ENCODE results near the gene RPL35A.
"Not testable (repeated sequence)": the region's sequence is repeated elsewhere in the genome, so short reads cannot be mapped to it uniquely, and the experiment has no call there.

Gene RPL35A

GRCh38 chr3:197967337-197967989 is 17.5 kb downstream of the RPL35A start:
- H3K36me3 ChIP-seq (ENCODE audit: insufficient read depth, low read length); H3K4me1 ChIP-seq (ENCODE audit: insufficient read depth, low read length); H3K4me3 ChIP-seq (ENCODE audit: low read depth in 1 of 2, low read length in 2 of 2); H3K27me3 ChIP-seq (ENCODE audit: control insufficient read depth in 1 of 2, insufficient read depth in 2 of 2, low read length in 2 of 2); H3K9me3 ChIP-seq (ENCODE audit: low read length); H3K27ac ChIP-seq (ENCODE audit: low read depth, low read length); H3K9ac ChIP-seq (ENCODE audit: low read length): not testable (repeated sequence)

- H3K4me3 ChIP-seq (ENCODE audit: low read depth in 1 of 2, low read length in 2 of 2), result no peak overlapping the region
- H3K9me3 ChIP-seq (ENCODE audit: low read length), result no peaks in the 10 kb centered on the region
- H3K27ac ChIP-seq (ENCODE audit: low read depth, low read length), result no peak overlapping the region
- H3K9ac ChIP-seq (ENCODE audit: low read length), result no peak overlapping the region
- H3K27me3 ChIP-seq (ENCODE audit: control insufficient read depth in 1 of 2, insufficient read depth in 2 of 2, low read length in 2 of 2), result no peaks in the 10 kb centered on the region
- no peaks in the 10 kb centered on the region for H3K36me3 ChIP-seq (ENCODE audit: insufficient read depth, low read length)
- H3K4me1 ChIP-seq (ENCODE audit: insufficient read depth, low read length), result no peaks in the 10 kb centered on the region
Measured at GRCh38 chr3:197970588-197970987, 20.6 kb downstream of the RPL35A start.

GRCh38 chr3:197974016-197974415 is 24.0 kb downstream of the RPL35A start:
- Histone ChIP-seq H3K27ac (ENCODE audit: low read depth, low read length) (no peak overlapping the region), H3K9ac (ENCODE audit: low read length) (no peak overlapping the region), H3K9me3 (ENCODE audit: low read length) (no peaks in the 10 kb centered on the region), H3K4me1 (ENCODE audit: insufficient read depth, low read length) (no peaks in the 10 kb centered on the region), H3K36me3 (ENCODE audit: insufficient read depth, low read length) (no peaks in the 10 kb centered on the region), H3K4me3 (ENCODE audit: low read depth in 1 of 2, low read length in 2 of 2) (no peak overlapping the region), H3K27me3 (ENCODE audit: control insufficient read depth in 1 of 2, insufficient read depth in 2 of 2, low read length in 2 of 2) (no peaks in the 10 kb centered on the region)

- Histone ChIP-seq H3K27me3 (ENCODE audit: control insufficient read depth in 1 of 2, insufficient read depth in 2 of 2, low read length in 2 of 2) (no peaks in the 10 kb centered on the region), H3K9ac (ENCODE audit: low read length) (no peak overlapping the region), H3K9me3 (ENCODE audit: low read length) (no peaks in the 10 kb centered on the region), H3K27ac (ENCODE audit: low read depth, low read length) (no peak overlapping the region), H3K4me1 (ENCODE audit: insufficient read depth, low read length) (no peaks in the 10 kb centered on the region), H3K36me3 (ENCODE audit: insufficient read depth, low read length) (no peaks in the 10 kb centered on the region), H3K4me3 (ENCODE audit: low read depth in 1 of 2, low read length in 2 of 2) (no peak overlapping the region)
Measured at GRCh38 chr3:197975311-197975710, 25.3 kb downstream of the RPL35A start.

GRCh38 chr3:197983076-197983475 is 33.1 kb downstream of the RPL35A start:
- H3K9me3 ChIP-seq (ENCODE audit: low read length), result no peaks in the 10 kb centered on the region
- H3K27me3 ChIP-seq (ENCODE audit: control insufficient read depth in 1 of 2, insufficient read depth in 2 of 2, low read length in 2 of 2), result no peaks in the 10 kb centered on the region
- no peaks in the 10 kb centered on the region for H3K36me3 ChIP-seq (ENCODE audit: insufficient read depth, low read length)
- H3K4me1 ChIP-seq (ENCODE audit: insufficient read depth, low read length), result no peaks in the 10 kb centered on the region
- H3K27ac ChIP-seq (ENCODE audit: low read depth, low read length), result no peak overlapping the region
- H3K9ac ChIP-seq (ENCODE audit: low read length), result no peak overlapping the region
- no peak overlapping the region for H3K4me3 ChIP-seq (ENCODE audit: low read depth in 1 of 2, low read length in 2 of 2)

GRCh38 chr3:197989651-197990050 is 39.7 kb downstream of the RPL35A start:
- Histone ChIP-seq H3K27ac (ENCODE audit: low read depth, low read length) (no peak overlapping the region), H3K9me3 (ENCODE audit: low read length) (no peaks in the 10 kb centered on the region), H3K9ac (ENCODE audit: low read length) (no peak overlapping the region), H3K27me3 (ENCODE audit: control insufficient read depth in 1 of 2, insufficient read depth in 2 of 2, low read length in 2 of 2) (no peaks in the 10 kb centered on the region), H3K4me1 (ENCODE audit: insufficient read depth, low read length) (no peaks in the 10 kb centered on the region), H3K4me3 (ENCODE audit: low read depth in 1 of 2, low read length in 2 of 2) (no peak overlapping the region), H3K36me3 (ENCODE audit: insufficient read depth, low read length) (peaks cover 7% of the 10 kb centered on the region)

GRCh38 chr3:197994736-197995135 is 44.7 kb downstream of the RPL35A start:
- H3K4me3 ChIP-seq (ENCODE audit: low read depth in 1 of 2, low read length in 2 of 2), result no peak overlapping the region
- no peaks in the 10 kb centered on the region for H3K27me3 ChIP-seq (ENCODE audit: control insufficient read depth in 1 of 2, insufficient read depth in 2 of 2, low read length in 2 of 2)
- no peak overlapping the region for H3K27ac ChIP-seq (ENCODE audit: low read depth, low read length)
- H3K4me1 ChIP-seq (ENCODE audit: insufficient read depth, low read length), result no peaks in the 10 kb centered on the region
- H3K36me3 ChIP-seq (ENCODE audit: insufficient read depth, low read length), result peaks cover 7% of the 10 kb centered on the region
- no peaks in the 10 kb centered on the region for H3K9me3 ChIP-seq (ENCODE audit: low read length)
- no peak overlapping the region for H3K9ac ChIP-seq (ENCODE audit: low read length)

- no peak overlapping the region for H3K27ac ChIP-seq (ENCODE audit: low read depth, low read length)
- no peaks in the 10 kb centered on the region for H3K27me3 ChIP-seq (ENCODE audit: control insufficient read depth in 1 of 2, insufficient read depth in 2 of 2, low read length in 2 of 2)
- no peak overlapping the region for H3K4me3 ChIP-seq (ENCODE audit: low read depth in 1 of 2, low read length in 2 of 2)
- H3K4me1 ChIP-seq (ENCODE audit: insufficient read depth, low read length), result no peaks in the 10 kb centered on the region
- no peak overlapping the region for H3K9ac ChIP-seq (ENCODE audit: low read length)
- no peaks in the 10 kb centered on the region for H3K36me3 ChIP-seq (ENCODE audit: insufficient read depth, low read length)
- H3K9me3 ChIP-seq (ENCODE audit: low read length), result no peaks in the 10 kb centered on the region
Measured at GRCh38 chr3:197996855-197997254, 46.9 kb downstream of the RPL35A start.

GRCh38 chr3:197997936-197998335 is 47.9 kb downstream of the RPL35A start:
- H3K27ac ChIP-seq (ENCODE audit: low read depth, low read length), result no peak overlapping the region
- no peaks in the 10 kb centered on the region for H3K4me1 ChIP-seq (ENCODE audit: insufficient read depth, low read length)
- H3K9me3 ChIP-seq (ENCODE audit: low read length), result no peaks in the 10 kb centered on the region
- no peak overlapping the region for H3K9ac ChIP-seq (ENCODE audit: low read length)
- H3K4me3 ChIP-seq (ENCODE audit: low read depth in 1 of 2, low read length in 2 of 2), result no peak overlapping the region
- H3K27me3 ChIP-seq (ENCODE audit: control insufficient read depth in 1 of 2, insufficient read depth in 2 of 2, low read length in 2 of 2), result no peaks in the 10 kb centered on the region
- H3K36me3 ChIP-seq (ENCODE audit: insufficient read depth, low read length), result no peaks in the 10 kb centered on the region
